ENCODE results near the gene FAM89B. TPM values are rescaled to one million over a fixed set of nuclear protein-coding genes. Genes with fewer than 3 reads are reported as not detected.
"Not testable (repeated sequence)": the region's sequence is repeated elsewhere in the genome, so short reads cannot be mapped to it uniquely, and the experiment has no call there.

The FAM89B gene
- total RNA-seq, 2 experiments from 2014 or later: 32.0 to 33.6 TPM

GRCh38 chr11:65558002-65558929, 14.1 kb upstream of the FAM89B start, which contains the start of gene LTBP3:
TSS of gene LTBP3 (minus strand) at chr11:65558359. CDS start at chr11:65557959, 400 bp downstream.
- H3K4me3 Mint-ChIP-seq: peak within 1 kb of the TSS; percentile 82
- ChIA-PET CTCF (interaction anchor here (1.2 to 3.5 kb wide), 4 partner anchors 12 to 30 kb away, joined by 5 to 25 read pairs (median 15); partner anchors contain the start of gene ZNRD2), POLR2A (interaction anchor here (0.6 to 1.8 kb wide), 10 partner anchors 8 to 57 kb away, joined by 3 to 11 read pairs (median 3); partner anchors contain the start of genes FAM89B and ZNRD2)
- H3K27me3 Mint-ChIP-seq (ENCODE audit: low read depth): no peaks in the 10 kb centered on the region
- no peaks in the 10 kb centered on the region for H3K36me3 Mint-ChIP-seq (ENCODE audit: low read depth)
- ATAC-seq (peak; percentile 52), DNase-seq (no peak)
- peaks cover 58% of the 10 kb centered on the region for H3K4me1 Mint-ChIP-seq (ENCODE audit: low read depth)
- peak within 1 kb of the TSS; percentile 78 for H3K27ac Mint-ChIP-seq
- no peaks in the 10 kb centered on the region for H3K9me3 Mint-ChIP-seq (ENCODE audit: insufficient read depth)

- DNase-seq (no peak), ATAC-seq (no peak)
- Mint-ChIP-seq H3K4me3 (peak overlapping the region; percentile 63), H3K4me1 (ENCODE audit: low read depth) (peaks cover 59% of the 10 kb centered on the region), H3K9me3 (ENCODE audit: insufficient read depth) (no peaks in the 10 kb centered on the region), H3K27ac (peak overlapping the region; percentile 66), H3K27me3 (ENCODE audit: low read depth) (no peaks in the 10 kb centered on the region), H3K36me3 (ENCODE audit: low read depth) (no peaks in the 10 kb centered on the region)
- ChIA-PET CTCF (interaction anchor here (1.2 to 2.8 kb wide), 3 partner anchors 11 to 29 kb away, joined by 5 to 25 read pairs (median 12); partner anchors contain the start of gene ZNRD2), POLR2A (interaction anchor here (0.6 to 3.3 kb wide), 10 partner anchors 8 to 68 kb away, joined by 3 to 13 read pairs (median 3); partner anchors contain the start of gene ZNRD2)
Observed at GRCh38 chr11:65558930-65559509, 13.3 kb upstream of the FAM89B start.

- Mint-ChIP-seq H3K9me3 (ENCODE audit: insufficient read depth) (no peaks in the 10 kb centered on the region), H3K4me1 (ENCODE audit: low read depth) (peaks cover 55% of the 10 kb centered on the region), H3K27me3 (ENCODE audit: low read depth) (no peaks in the 10 kb centered on the region), H3K36me3 (ENCODE audit: low read depth) (no peaks in the 10 kb centered on the region), H3K4me3 (peak overlapping the region; percentile 36), H3K27ac (peak overlapping the region; percentile 14)
- ATAC-seq (no peak), DNase-seq (no peak)
- ChIA-PET POLR2A (interaction anchor here (0.6 to 3.3 kb wide), 6 partner anchors 10 to 68 kb away, joined by 3 to 13 read pairs (median 3); partner anchors contain the start of gene ZNRD2), CTCF (interaction anchor here (2.7 to 2.8 kb wide), 2 partner anchors 18 to 29 kb away, joined by 12 to 25 read pairs; no protein-coding TSS in a partner anchor)
Observed at GRCh38 chr11:65559535-65559934, 12.8 kb upstream of the FAM89B start.

- H3K27me3 Mint-ChIP-seq (ENCODE audit: low read depth): no peaks in the 10 kb centered on the region
- ChIA-PET POLR2A (interaction anchor here (1.2 to 3.3 kb wide), 5 partner anchors 10 to 28 kb away, joined by 3 to 13 read pairs (median 3); partner anchors contain the start of gene ZNRD2), CTCF (interaction anchor here (1.9 to 2.8 kb wide), 3 partner anchors 8 to 28 kb away, joined by 7 to 25 read pairs (median 12); no protein-coding TSS in a partner anchor)
- no peak overlapping the region for H3K4me3 Mint-ChIP-seq
- no peaks in the 10 kb centered on the region for H3K36me3 Mint-ChIP-seq (ENCODE audit: low read depth)
- no peaks in the 10 kb centered on the region for H3K9me3 Mint-ChIP-seq (ENCODE audit: insufficient read depth)
- peaks cover 53% of the 10 kb centered on the region for H3K4me1 Mint-ChIP-seq (ENCODE audit: low read depth)
- H3K27ac Mint-ChIP-seq: peak overlapping the region; percentile 45
- ATAC-seq: no peak
- DNase-seq: no peak
Observed at GRCh38 chr11:65559951-65560537, 12.3 kb upstream of the FAM89B start.

GRCh38 chr11:65560555-65561418, 11.6 kb upstream of the FAM89B start:
- no peaks in the 10 kb centered on the region for H3K36me3 Mint-ChIP-seq (ENCODE audit: low read depth)
- H3K4me3 Mint-ChIP-seq: no peak overlapping the region
- POLR2A ChIA-PET: interaction anchor here (1.2 to 3.3 kb wide), 2 partner anchors 9 to 27 kb away, joined by 3 to 13 read pairs; partner anchors contain the start of gene ZNRD2
- no peak for DNase-seq
- CTCF ChIA-PET: interaction anchor here (1.9 to 2.8 kb wide), 3 partner anchors 9 to 28 kb away, joined by 7 to 25 read pairs (median 12); no protein-coding TSS in a partner anchor
- ATAC-seq: no peak
- peaks cover 53% of the 10 kb centered on the region for H3K4me1 Mint-ChIP-seq (ENCODE audit: low read depth)
- H3K9me3 Mint-ChIP-seq (ENCODE audit: insufficient read depth): no peaks in the 10 kb centered on the region
- no peaks in the 10 kb centered on the region for H3K27me3 Mint-ChIP-seq (ENCODE audit: low read depth)
- H3K27ac Mint-ChIP-seq: no peak overlapping the region

- peaks cover 54% of the 10 kb centered on the region for H3K4me1 Mint-ChIP-seq (ENCODE audit: low read depth)
- CTCF ChIA-PET: interaction anchor here (1.9 to 5.7 kb wide), 2 partner anchors 10 to 21 kb away, joined by 7 to 47 read pairs; no protein-coding TSS in a partner anchor
Observed at GRCh38 chr11:65562020-65562419, 10.3 kb upstream of the FAM89B start.

GRCh38 chr11:65562788-65563187, 9.6 kb upstream of the FAM89B start:
- Mint-ChIP-seq H3K4me1 (ENCODE audit: low read depth) (peaks cover 52% of the 10 kb centered on the region), H3K9me3 (ENCODE audit: insufficient read depth) (no peaks in the 10 kb centered on the region), H3K27me3 (ENCODE audit: low read depth) (no peaks in the 10 kb centered on the region), H3K4me3 (no peak overlapping the region), H3K36me3 (ENCODE audit: low read depth) (peaks cover 3% of the 10 kb centered on the region), H3K27ac (no peak overlapping the region)
- no peak for DNase-seq
- ATAC-seq: no peak
- POLR2A ChIA-PET: no interaction called here
- CTCF ChIA-PET: interaction anchor here (0.8 to 5.7 kb wide), 3 partner anchors 11 to 25 kb away, joined by 3 to 47 read pairs (median 3); no protein-coding TSS in a partner anchor

More at GRCh38 chr11:65562020-65562419, 10.3 kb upstream of the FAM89B start:
- DNase-seq (no peak), ATAC-seq (no peak)
- Mint-ChIP-seq H3K36me3 (ENCODE audit: low read depth) (peaks cover 2% of the 10 kb centered on the region), H3K4me3 (no peak overlapping the region), H3K27me3 (ENCODE audit: low read depth) (no peaks in the 10 kb centered on the region), H3K9me3 (ENCODE audit: insufficient read depth) (no peaks in the 10 kb centered on the region), H3K27ac (no peak overlapping the region)
- POLR2A ChIA-PET: interaction anchor here (0.7 to 3.3 kb wide), 3 partner anchors 8 to 12 kb away, joined by 3 to 13 read pairs (median 3); partner anchors contain the start of gene ZNRD2

- ATAC-seq (no peak), DNase-seq (no peak)
- Mint-ChIP-seq H3K9me3 (ENCODE audit: insufficient read depth) (no peaks in the 10 kb centered on the region), H3K27me3 (ENCODE audit: low read depth) (no peaks in the 10 kb centered on the region), H3K36me3 (ENCODE audit: low read depth) (peaks cover 7% of the 10 kb centered on the region), H3K4me1 (ENCODE audit: low read depth) (peaks cover 56% of the 10 kb centered on the region), H3K27ac (peak overlapping the region; percentile 44), H3K4me3 (no peak overlapping the region)
- POLR2A ChIA-PET: interaction anchor here (1.0 kb wide), 1 partner anchor 18 kb away, joined by 3 read pairs; no protein-coding TSS in a partner anchor
- CTCF ChIA-PET: interaction anchor here (1.0 to 5.7 kb wide), 2 partner anchors 10 to 23 kb away, joined by 3 to 47 read pairs; no protein-coding TSS in a partner anchor
Observed at GRCh38 chr11:65563601-65564000, 8.7 kb upstream of the FAM89B start.

- ChIA-PET POLR2A (interaction anchor here (0.5 to 3.5 kb wide), 12 partner anchors 8 to 87 kb away, joined by 3 to 14 read pairs (median 4); partner anchors contain the start of genes MALAT1, PCNX3 and SCYL1), CTCF (interaction anchor here (0.9 to 5.7 kb wide), 9 partner anchors 10 to 453 kb away, joined by 3 to 47 read pairs (median 5); partner anchors contain the start of gene TM7SF2)
- peaks cover 51% of the 10 kb centered on the region for H3K4me1 Mint-ChIP-seq (ENCODE audit: low read depth)
- peak overlapping the region; percentile 93 for H3K27ac Mint-ChIP-seq
- not testable (repeated sequence) for H3K9me3 Mint-ChIP-seq (ENCODE audit: insufficient read depth); ATAC-seq; H3K27me3 Mint-ChIP-seq (ENCODE audit: low read depth); DNase-seq
- peak overlapping the region; percentile 66 for H3K4me3 Mint-ChIP-seq
- peaks cover 10% of the 10 kb centered on the region for H3K36me3 Mint-ChIP-seq (ENCODE audit: low read depth)
Observed at GRCh38 chr11:65564879-65565559, 7.3 kb upstream of the FAM89B start.
